SK-N-SH (cell line): ENCODE measurements around the gene GCLC. TPM values are rescaled to one million over a fixed set of nuclear protein-coding genes. Genes with fewer than 3 reads are reported as not detected.

Experiments used
- CTCF ChIA-PET: fragments of 300-600, 350-600 bp; formaldehyde crosslinking; extraction: SDS; loops from one replicate; lab custom pipeline; 2021; lab: Yijun Ruan, JAX
- POLR2A ChIA-PET: fragments of 350-600 bp; sonication (Branson Sonifier 250); formaldehyde crosslinking; extraction: SDS; loops from one replicate; lab custom pipeline; 2020; ENCODE audit warnings: antibody characterized with exemption, inconsistent platforms; lab: Yijun Ruan, JAX
- DNase-seq: peaks from one replicate; pipeline ENCODE4 v3.0.0; 2012
- H2AFZ ChIP-seq: fragments of 200-600 bp; sonication (generic); 2 replicates; pipeline ENCODE4 v1.8.1; 2016; ENCODE audit warnings: antibody characterized with exemption, mild to moderate bottlenecking, low read depth
- H3F3A ChIP-seq: fragments of 200-600 bp; sonication (generic); replicated peaks from 2 replicates; pipeline ENCODE3; 2016; ENCODE audit warnings: antibody characterized with exemption, mild to moderate bottlenecking; ENCODE audit not compliant: insufficient read depth
- H3K27ac ChIP-seq, 2 experiments: fragments of 200-500 bp in 1 of 2; fragments of 200-600 bp in 1 of 2; sonication (Bioruptor generic) in 1 of 2; sonication (generic), shearing (Covaris generic) in 1 of 2; 2 replicates each; pipeline versions ENCODE4 v1.5.1 to v1.6.1; 2014 to 2016; ENCODE audit warnings: low read depth in 2 of 2, inconsistent platforms in 1 of 2, low read length in 1 of 2, mild to moderate bottlenecking in 1 of 2, mixed read lengths in 1 of 2
- H3K27me3 ChIP-seq: fragments of 200-600 bp; sonication (generic), shearing (Covaris generic); 2 replicates; pipeline ENCODE4 v1.6.1; 2016; ENCODE audit warnings: mixed run types; ENCODE audit not compliant: insufficient read depth
- H3K36me3 ChIP-seq, 2 experiments: fragments of 200-500 bp in 1 of 2; fragments of 200-600 bp in 1 of 2; sonication (Bioruptor generic) in 1 of 2; sonication (generic) in 1 of 2; replicated peaks in 1 of 2; 2 replicates each; pipeline versions ENCODE3 to v1.5.1; 2014 to 2016; ENCODE audit warnings: low read length in 1 of 2, mild to moderate bottlenecking in 1 of 2; ENCODE audit not compliant: insufficient read depth in 2 of 2, control insufficient read depth in 1 of 2
- H3K4me1 ChIP-seq, 2 experiments: fragments of 200-500 bp in 1 of 2; fragments of 200-600 bp in 1 of 2; sonication (Bioruptor generic) in 1 of 2; sonication (generic), shearing (Covaris generic) in 1 of 2; 2 replicates each; pipeline versions ENCODE4 v1.5.1 to v1.6.1; 2014 to 2016; ENCODE audit warnings: low read depth in 1 of 2, low read length in 1 of 2, mixed run types in 1 of 2; ENCODE audit not compliant: insufficient read depth in 2 of 2, control insufficient read depth in 1 of 2
- H3K4me2 ChIP-seq: fragments of 200-600 bp; sonication (generic), shearing (Covaris generic); 2 replicates; pipeline ENCODE4 v1.6.1; 2017; ENCODE audit warnings: mixed run types
- H3K4me3 ChIP-seq, 2 experiments: fragments of 200-500 bp in 1 of 2; fragments of 200-600 bp in 1 of 2; sonication (Bioruptor generic) in 1 of 2; sonication (generic), shearing (Covaris generic) in 1 of 2; 2 replicates each; pipeline versions ENCODE4 v1.5.1 to v1.8.1; 2014 to 2016; ENCODE audit warnings: low read depth in 2 of 2, inconsistent platforms in 1 of 2, low read length in 1 of 2, mild to moderate bottlenecking in 1 of 2, mixed read lengths in 1 of 2, moderate library complexity in 1 of 2
- H3K79me2 ChIP-seq: fragments of 200-600 bp; sonication (generic); 2 replicates; pipeline ENCODE4 v1.8.1; 2017; ENCODE audit warnings: mild to moderate bottlenecking; ENCODE audit not compliant: insufficient read depth
- H3K9ac ChIP-seq: fragments of 200-600 bp; sonication (generic); 2 replicates; pipeline ENCODE4 v1.6.1; 2017; ENCODE audit warnings: mixed run types
- H3K9me2 ChIP-seq: fragments of 200-600 bp; sonication (generic); 2 replicates; pipeline ENCODE4 v1.6.1; 2017; ENCODE audit warnings: mixed run types
- H3K9me3 ChIP-seq: fragments of 200-600 bp; sonication (generic); 2 replicates; pipeline ENCODE4 v1.6.1; 2017; ENCODE audit warnings: mixed run types, mild to moderate bottlenecking, moderate library complexity
- H4K20me1 ChIP-seq: fragments of 200-600 bp; sonication (generic); 2 replicates; pipeline ENCODE4 v1.6.1; 2017; ENCODE audit warnings: mild to moderate bottlenecking, mixed run types; ENCODE audit not compliant: insufficient read depth
- CHD2 ChIP-seq: fragments of 150-350 bp; IDR thresholded peaks from 2 replicates; pipeline ENCODE4 v1.6.1; 2018; ENCODE audit warnings: low read length; ENCODE audit not compliant: partially characterized antibody
- ELF1 ChIP-seq: IDR thresholded peaks from 2 replicates; pipeline ENCODE4 v1.4.0; 2012
- EP300 ChIP-seq, 2 experiments: IDR thresholded peaks; 2 replicates each; pipeline versions ENCODE4 v1.4.0 to v1.6.1; 2012; ENCODE audit warnings: borderline replicate concordance in 1 of 2, low read depth in 1 of 2, low read length in 1 of 2
- EZH2phosphoT487 ChIP-seq: fragments of 200-600 bp; sonication (generic); IDR thresholded peaks from 2 replicates; pipeline ENCODE4 v1.6.1; 2017; ENCODE audit warnings: low read depth, mixed run types, mild to moderate bottlenecking, antibody characterized with exemption, moderate library complexity, borderline replicate concordance
- FOSL2 ChIP-seq: IDR thresholded peaks from 2 replicates; pipeline ENCODE4 v1.4.0; 2012; ENCODE audit warnings: low read depth, mild to moderate bottlenecking, moderate library complexity, borderline replicate concordance
- FOXJ3 ChIP-seq: sonication (generic); formaldehyde crosslinking; IDR thresholded peaks from 2 replicates; pipeline ENCODE4 v1.5.1; 2020; ENCODE audit warnings: mild to moderate bottlenecking, missing genetic modification reagents
- FOXM1 ChIP-seq: IDR thresholded peaks from 2 replicates; pipeline ENCODE4 v1.4.0; 2012; ENCODE audit warnings: low read depth, mild to moderate bottlenecking
- GABPA ChIP-seq: IDR thresholded peaks from 2 replicates; pipeline ENCODE4 v1.4.0; 2012; ENCODE audit warnings: low read depth, mild to moderate bottlenecking
- GATA2 ChIP-seq: sonication (generic); formaldehyde crosslinking; IDR thresholded peaks from 2 replicates; pipeline ENCODE4 v1.5.0; 2020; ENCODE audit warnings: mild to moderate bottlenecking, missing genetic modification reagents
- MXI1 ChIP-seq: IDR thresholded peaks from 2 replicates; pipeline ENCODE4 v1.6.1; 2012; ENCODE audit warnings: mild to moderate bottlenecking, low read depth, low read length, improper control_type of control experiment
- NFIC ChIP-seq: IDR thresholded peaks from 2 replicates; pipeline ENCODE4 v1.4.0; 2012; ENCODE audit warnings: borderline replicate concordance
- NRF1 ChIP-seq: IDR thresholded peaks from 2 replicates; pipeline ENCODE4 v1.6.1; 2012; ENCODE audit warnings: low read depth, mild to moderate bottlenecking, low read length
- RCOR1 ChIP-seq: fragments of 150-350 bp; IDR thresholded peaks from 2 replicates; pipeline ENCODE4 v1.6.1; 2017; ENCODE audit warnings: antibody characterized with exemption, low read length
- RFX5 ChIP-seq: IDR thresholded peaks from 2 replicates; pipeline ENCODE4 v1.6.1; 2012; ENCODE audit warnings: mild to moderate bottlenecking, improper control_type of control experiment, low read length
- RXRA ChIP-seq: IDR thresholded peaks from 2 replicates; pipeline ENCODE4 v1.4.0; 2012; ENCODE audit warnings: low read depth, mild to moderate bottlenecking, borderline replicate concordance
- SIN3A ChIP-seq: IDR thresholded peaks from 2 replicates; pipeline ENCODE4 v1.6.1; 2012; ENCODE audit warnings: low read depth, mild to moderate bottlenecking, low read length, moderate library complexity, borderline replicate concordance
- SMC3 ChIP-seq: IDR thresholded peaks from 2 replicates; pipeline ENCODE4 v1.6.1; 2012; ENCODE audit warnings: low read depth, low read length, improper control_type of control experiment
- TCF12 ChIP-seq: IDR thresholded peaks from 2 replicates; pipeline ENCODE4 v1.4.0; 2012
- YY1 ChIP-seq: IDR thresholded peaks from 2 replicates; pipeline ENCODE4 v1.4.0; 2012; ENCODE audit warnings: low read depth, mild to moderate bottlenecking
- WGBS: methylation state at CpG from one replicate; pipeline ENCODE4 v1.1.6; 2017; ENCODE audit warnings: low lambda C conversion rate; 5-methylcytosine and 5-hydroxymethylcytosine counted together
- polyA plus RNA-seq, 3 experiments: library from polyadenylated mRNA; depleted of rRNA; stranded (reverse); fragments of >200 nt; gene quantifications; 2 replicates each; pipeline ENCODE4 v1.2.3, GENCODE V29; 2012
- TF ChIP-seq, protein P1 (sequence below): IDR thresholded peaks from 2 replicates; pipeline ENCODE4 v1.4.0; 2012; ENCODE audit warnings: low read depth, borderline replicate concordance
- TF ChIP-seq, protein P2 (sequence below): IDR thresholded peaks from 2 replicates; pipeline ENCODE4 v1.4.0; 2012; ENCODE audit warnings: low read depth
- TF ChIP-seq, protein P3 (sequence below): fragments of 150-350 bp; IDR thresholded peaks from 2 replicates; pipeline ENCODE4 v1.6.1; 2016; ENCODE audit warnings: mild to moderate bottlenecking, low read depth, low read length
- TF ChIP-seq, protein P4 (sequence below): fragments of 150-350 bp; IDR thresholded peaks from 2 replicates; pipeline ENCODE4 v1.6.1; 2017; ENCODE audit warnings: antibody characterized with exemption, low read length, low read depth, borderline replicate concordance
- TF ChIP-seq, protein P5 (sequence below): IDR thresholded peaks from 2 replicates; pipeline ENCODE4 v1.6.1; 2012; ENCODE audit warnings: mild to moderate bottlenecking, low read depth, low read length, moderate library complexity

GCLC gene
- polyA plus RNA-seq (2012; rRNA removed): 7.5 and 11.2 TPM in 2 replicates
- 10.5 and 12.7 TPM in 2 replicates for polyA plus RNA-seq (2012; cell fraction: cytosol; rRNA removed)
- 7.5 and 11.4 TPM in 2 replicates for polyA plus RNA-seq (2012; cell fraction: nucleus; rRNA removed)

DNA sequence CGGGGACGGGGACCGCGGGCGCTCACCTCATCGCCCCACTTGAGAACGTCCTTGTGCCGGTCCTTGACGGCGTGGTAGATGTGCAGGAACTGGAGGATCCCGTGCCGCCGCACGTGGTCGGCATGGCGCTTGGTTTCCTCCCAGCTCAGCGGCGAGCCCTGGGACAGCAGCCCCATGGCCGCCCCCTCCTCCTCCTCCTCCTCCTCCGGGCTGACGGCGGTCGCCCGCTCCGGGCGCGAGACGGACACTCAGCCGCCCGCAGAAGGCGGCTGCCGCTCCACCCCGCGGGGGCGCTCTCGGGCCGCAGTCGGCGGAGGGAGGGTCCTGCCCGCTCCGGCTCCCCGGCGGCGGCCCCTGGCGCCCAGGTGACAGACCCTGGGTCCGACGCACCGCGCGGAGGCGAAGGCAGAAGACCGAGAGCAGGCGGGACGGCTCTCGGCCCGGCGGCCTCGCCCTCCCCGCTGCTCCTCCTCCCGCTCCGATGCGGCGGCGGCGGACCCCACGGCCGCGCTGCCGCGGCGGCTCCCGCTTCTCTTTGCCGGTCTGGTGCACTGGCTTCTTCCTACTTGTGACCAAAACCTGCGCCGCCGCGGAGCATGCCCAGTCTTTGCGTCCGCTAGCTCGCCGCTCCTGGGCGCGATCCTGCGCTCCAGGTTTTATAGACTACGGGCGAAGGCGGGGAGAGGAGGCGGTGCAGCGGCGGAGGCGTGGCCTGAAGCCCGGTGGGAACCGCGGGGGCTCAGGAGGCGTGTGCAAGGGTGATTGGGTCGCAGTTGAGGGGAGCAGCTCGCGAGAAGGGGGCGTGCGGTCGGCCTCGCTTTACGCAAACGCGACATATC is at the start of gene GCLC:
Gene GCLC (minus strand): TSS at position 632 of the 839 bp plus-strand sequence. CDS start 456 bp downstream, at position 176.
- H3K27ac ChIP-seq: peak within 1 kb of the TSS; percentile 72 to 88; a peak in 3 of 4 replicates
- no peaks in the 10 kb centered on the region for H4K20me1 ChIP-seq
- no peaks in the 10 kb centered on the region for H3K36me3 ChIP-seq
- H3K4me1 ChIP-seq: peaks cover 7 to 14% of the 10 kb centered on the region in 2 experiments; a peak in 3 of 4 replicates
- no peaks in the 10 kb centered on the region for H3K9me2 ChIP-seq
- no peaks in the 10 kb centered on the region for H3F3A ChIP-seq
- no peaks in the 10 kb centered on the region for H3K27me3 ChIP-seq
- peak within 1 kb of the TSS; percentile 90 to 94 for H3K4me3 ChIP-seq
- peak within 1 kb of the TSS; percentile 78 for H3K9ac ChIP-seq
- H2AFZ ChIP-seq: peak within 1 kb of the TSS; percentile 94
- WGBS: 2% methylated on average over 53 of the region's 105 CpGs
- peaks cover 7% of the 10 kb centered on the region for H3K79me2 ChIP-seq
- ChIA-PET POLR2A (interaction anchor here (0.6 to 1.0 kb wide), 3 partner anchors 52 to 174 kb away, joined by 3 to 4 read pairs (median 3); no protein-coding TSS in a partner anchor), CTCF (interaction anchor here (0.6 to 2.7 kb wide), 23 partner anchors 10 to 477 kb away, joined by 3 to 20 read pairs (median 4); no protein-coding TSS in a partner anchor)
- peak; percentile 94 for DNase-seq
- peak within 1 kb of the TSS; percentile 96 for H3K4me2 ChIP-seq
- H3K9me3 ChIP-seq: no peaks in the 10 kb centered on the region
- TF ChIP-seq MXI1 (peak; percentile 87), TCF12 (0 out of 2 replicates have a peak, but pooled peaks have one; percentile 26), FOXM1 (no peak), EZH2phosphoT487 (no peak), FOXJ3 (no peak), YY1 (peak; percentile 52; the same call in 1 of the 2 replicates), NFIC (no peak), RFX5 (0 out of 2 replicates have a peak, but pooled peaks have one; percentile 75), NRF1 (peak; percentile 76), EP300 (IDR thresholded peaks at IDR 0.05; ENCODE audit: borderline replicate concordance in 1 of 2, low read depth in 1 of 2, low read length in 1 of 2) (peak in 1 of 2 experiments; percentile 19; a peak in 1 of 4 replicates), SIN3A (peak; percentile 54; the same call in 1 of the 2 replicates), SMC3 (peak; percentile 18; the same call in 1 of the 2 replicates), GABPA (no peak), GATA2 (CRISPR knock-in tag) (no peak), CHD2 (peak; percentile 96), RXRA (no peak), FOSL2 (no peak), RCOR1 (no peak), ELF1 (peak; percentile 52)
- TF ChIP-seq, protein P1, sequence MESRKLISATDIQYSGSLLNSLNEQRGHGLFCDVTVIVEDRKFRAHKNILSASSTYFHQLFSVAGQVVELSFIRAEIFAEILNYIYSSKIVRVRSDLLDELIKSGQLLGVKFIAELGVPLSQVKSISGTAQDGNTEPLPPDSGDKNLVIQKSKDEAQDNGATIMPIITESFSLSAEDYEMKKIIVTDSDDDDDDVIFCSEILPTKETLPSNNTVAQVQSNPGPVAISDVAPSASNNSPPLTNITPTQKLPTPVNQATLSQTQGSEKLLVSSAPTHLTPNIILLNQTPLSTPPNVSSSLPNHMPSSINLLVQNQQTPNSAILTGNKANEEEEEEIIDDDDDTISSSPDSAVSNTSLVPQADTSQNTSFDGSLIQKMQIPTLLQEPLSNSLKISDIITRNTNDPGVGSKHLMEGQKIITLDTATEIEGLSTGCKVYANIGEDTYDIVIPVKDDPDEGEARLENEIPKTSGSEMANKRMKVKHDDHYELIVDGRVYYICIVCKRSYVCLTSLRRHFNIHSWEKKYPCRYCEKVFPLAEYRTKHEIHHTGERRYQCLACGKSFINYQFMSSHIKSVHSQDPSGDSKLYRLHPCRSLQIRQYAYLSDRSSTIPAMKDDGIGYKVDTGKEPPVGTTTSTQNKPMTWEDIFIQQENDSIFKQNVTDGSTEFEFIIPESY: 0 out of 2 replicates have a peak, but pooled peaks have one; percentile 57
- TF ChIP-seq, protein P2, sequence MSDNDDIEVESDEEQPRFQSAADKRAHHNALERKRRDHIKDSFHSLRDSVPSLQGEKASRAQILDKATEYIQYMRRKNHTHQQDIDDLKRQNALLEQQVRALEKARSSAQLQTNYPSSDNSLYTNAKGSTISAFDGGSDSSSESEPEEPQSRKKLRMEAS: peak; percentile 73
- TF ChIP-seq, protein P3, sequence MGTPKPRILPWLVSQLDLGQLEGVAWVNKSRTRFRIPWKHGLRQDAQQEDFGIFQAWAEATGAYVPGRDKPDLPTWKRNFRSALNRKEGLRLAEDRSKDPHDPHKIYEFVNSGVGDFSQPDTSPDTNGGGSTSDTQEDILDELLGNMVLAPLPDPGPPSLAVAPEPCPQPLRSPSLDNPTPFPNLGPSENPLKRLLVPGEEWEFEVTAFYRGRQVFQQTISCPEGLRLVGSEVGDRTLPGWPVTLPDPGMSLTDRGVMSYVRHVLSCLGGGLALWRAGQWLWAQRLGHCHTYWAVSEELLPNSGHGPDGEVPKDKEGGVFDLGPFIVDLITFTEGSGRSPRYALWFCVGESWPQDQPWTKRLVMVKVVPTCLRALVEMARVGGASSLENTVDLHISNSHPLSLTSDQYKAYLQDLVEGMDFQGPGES: no peak
- TF ChIP-seq, protein P4, sequence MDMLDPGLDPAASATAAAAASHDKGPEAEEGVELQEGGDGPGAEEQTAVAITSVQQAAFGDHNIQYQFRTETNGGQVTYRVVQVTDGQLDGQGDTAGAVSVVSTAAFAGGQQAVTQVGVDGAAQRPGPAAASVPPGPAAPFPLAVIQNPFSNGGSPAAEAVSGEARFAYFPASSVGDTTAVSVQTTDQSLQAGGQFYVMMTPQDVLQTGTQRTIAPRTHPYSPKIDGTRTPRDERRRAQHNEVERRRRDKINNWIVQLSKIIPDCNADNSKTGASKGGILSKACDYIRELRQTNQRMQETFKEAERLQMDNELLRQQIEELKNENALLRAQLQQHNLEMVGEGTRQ: no peak
- TF ChIP-seq, protein P5, sequence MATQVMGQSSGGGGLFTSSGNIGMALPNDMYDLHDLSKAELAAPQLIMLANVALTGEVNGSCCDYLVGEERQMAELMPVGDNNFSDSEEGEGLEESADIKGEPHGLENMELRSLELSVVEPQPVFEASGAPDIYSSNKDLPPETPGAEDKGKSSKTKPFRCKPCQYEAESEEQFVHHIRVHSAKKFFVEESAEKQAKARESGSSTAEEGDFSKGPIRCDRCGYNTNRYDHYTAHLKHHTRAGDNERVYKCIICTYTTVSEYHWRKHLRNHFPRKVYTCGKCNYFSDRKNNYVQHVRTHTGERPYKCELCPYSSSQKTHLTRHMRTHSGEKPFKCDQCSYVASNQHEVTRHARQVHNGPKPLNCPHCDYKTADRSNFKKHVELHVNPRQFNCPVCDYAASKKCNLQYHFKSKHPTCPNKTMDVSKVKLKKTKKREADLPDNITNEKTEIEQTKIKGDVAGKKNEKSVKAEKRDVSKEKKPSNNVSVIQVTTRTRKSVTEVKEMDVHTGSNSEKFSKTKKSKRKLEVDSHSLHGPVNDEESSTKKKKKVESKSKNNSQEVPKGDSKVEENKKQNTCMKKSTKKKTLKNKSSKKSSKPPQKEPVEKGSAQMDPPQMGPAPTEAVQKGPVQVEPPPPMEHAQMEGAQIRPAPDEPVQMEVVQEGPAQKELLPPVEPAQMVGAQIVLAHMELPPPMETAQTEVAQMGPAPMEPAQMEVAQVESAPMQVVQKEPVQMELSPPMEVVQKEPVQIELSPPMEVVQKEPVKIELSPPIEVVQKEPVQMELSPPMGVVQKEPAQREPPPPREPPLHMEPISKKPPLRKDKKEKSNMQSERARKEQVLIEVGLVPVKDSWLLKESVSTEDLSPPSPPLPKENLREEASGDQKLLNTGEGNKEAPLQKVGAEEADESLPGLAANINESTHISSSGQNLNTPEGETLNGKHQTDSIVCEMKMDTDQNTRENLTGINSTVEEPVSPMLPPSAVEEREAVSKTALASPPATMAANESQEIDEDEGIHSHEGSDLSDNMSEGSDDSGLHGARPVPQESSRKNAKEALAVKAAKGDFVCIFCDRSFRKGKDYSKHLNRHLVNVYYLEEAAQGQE: peak; percentile 42; the same call in 1 of the 2 replicates
